H1 (cell line): ENCODE measurements around the gene CFAP141. TPM values are rescaled to one million over a fixed set of nuclear protein-coding genes. Genes with fewer than 3 reads are reported as not detected.

ENCODE experiments used
- EGR1 ChIP-seq: IDR thresholded peaks from 2 replicates; pipeline ENCODE4 v1.6.1; 2011; ENCODE audit warnings: low read depth, low read length, borderline replicate concordance
- EP300 ChIP-seq, 2 experiments: IDR thresholded peaks; 1 replicate in 1 of 2; 2 replicates in 1 of 2; pipeline ENCODE4 v1.6.1; 2011 to 2012; ENCODE audit warnings: low read depth in 2 of 2, low read length in 2 of 2, mild to moderate bottlenecking in 2 of 2, borderline replicate concordance in 1 of 2, inconsistent platforms in 1 of 2, moderate library complexity in 1 of 2
- SP4 ChIP-seq: IDR thresholded peaks from 2 replicates; pipeline ENCODE4 v1.6.1; 2012; ENCODE audit warnings: low read length, inconsistent platforms
- SUZ12 ChIP-seq: fragments of 200-600 bp; sonication (generic); IDR thresholded peaks from 2 replicates; pipeline ENCODE4 v1.6.1; 2012; ENCODE audit warnings: mild to moderate bottlenecking, inconsistent platforms, low read length, moderate library complexity, mixed read lengths
- TAF1 ChIP-seq: IDR thresholded peaks from 2 replicates; pipeline ENCODE4 v1.6.1; 2011; ENCODE audit warnings: mild to moderate bottlenecking, low read depth, low read length
- polyA plus RNA-seq, 7 experiments: library from polyadenylated mRNA; depleted of rRNA in 3 of 7; stranded (reverse) in 5 of 7; unstranded in 2 of 7; fragments of >200 nt in 5 of 7; fragments of 200-250 nt in 2 of 7; gene quantifications; 1 replicate in 5 of 7; 2 replicates in 1 of 7; 4 replicates in 1 of 7; pipeline versions ENCODE4 v1.2.1 to v1.2.3, GENCODE V29; 2011 to 2013; ENCODE audit warnings: missing spikeins in 2 of 7, mixed read lengths in 2 of 7
- total RNA-seq: library from RNA; stranded (reverse); fragmentation: NEBNext Ultra II Directional; extraction: Animal tissue kit (Norgen Biotek cat#: 25700); gene quantifications from 2 replicates; pipeline ENCODE4 v1.2.1, GENCODE V29; 2021

The CFAP141 gene
- total and polyA plus RNA-seq, 2 of the 8 experiments (the other 6 are each of a cell fraction or from before 2014, with no cell fraction given): not detected

- TF ChIP-seq EP300 (IDR thresholded peaks at IDR 0.05; ENCODE audit: borderline replicate concordance in 1 of 2, low read depth in 2 of 2, low read length in 2 of 2) (no peak), EGR1 (no peak), SUZ12 (no peak), SP4 (no peak), TAF1 (no peak)
These were observed 47.6 kb downstream of the CFAP141 start (continued) for GRCh38 chr1:154158307-154159125.
